OCI-LY3 (cell line): ENCODE data around the gene SDK2.

Experiments
- CTCF ChIP-seq: fragments of 200-600, 300-600 bp; sonication (generic); IDR thresholded peaks from 2 replicates; pipeline ENCODE4 v1.5.1; 2014; ENCODE audit warnings: antibody characterized with exemption, low read length, low read depth
- EZH2phosphoT487 ChIP-seq: fragments of 200-600 bp; shearing (Covaris generic); IDR thresholded peaks from 2 replicates; pipeline ENCODE4 v1.6.1; 2018; ENCODE audit warnings: antibody characterized with exemption, mixed run types, low read depth

- TF ChIP-seq CTCF (no peak), EZH2phosphoT487 (no peak)
Measured at GRCh38 chr17:73633736-73634135, 10.5 kb downstream of the SDK2 start.
